Neural cell (in vitro differentiated cells): ENCODE measurements around the gene UBE2K.

Experiments used
- CTCF ChIP-seq: fragments of 450-650 bp; IDR thresholded peaks from 2 replicates; pipeline ENCODE4 v1.5.1; 2014; ENCODE audit warnings: antibody characterized with exemption, mild to moderate bottlenecking, moderate library complexity; ENCODE audit not compliant: poor library complexity, severe bottlenecking
- EP300 ChIP-seq: fragments of 450-650 bp; conservative IDR thresholded peaks from 2 replicates; pipeline ENCODE4 v1.6.1; 2014; ENCODE audit warnings: antibody characterized with exemption, mild to moderate bottlenecking, moderate library complexity; ENCODE audit not compliant: poor library complexity, severe bottlenecking
- EZH2 ChIP-seq: fragments of 200-600, 300-800 bp; shearing (Covaris generic), sonication (generic); IDR thresholded peaks from 2 replicates; pipeline ENCODE4 v1.6.1; 2014; ENCODE audit warnings: antibody characterized with exemption, low read length, borderline replicate concordance, mild to moderate bottlenecking; ENCODE audit not compliant: insufficient read depth, poor library complexity, severe bottlenecking
- MXI1 ChIP-seq: fragments of 450-650 bp; conservative IDR thresholded peaks from 2 replicates; pipeline ENCODE4 v1.6.1; 2014; ENCODE audit warnings: antibody characterized with exemption, mild to moderate bottlenecking; ENCODE audit not compliant: poor library complexity, severe bottlenecking
- POLR2AphosphoS5 ChIP-seq: IDR thresholded peaks from 2 replicates; pipeline ENCODE4 v1.6.1; 2012
- RAD21 ChIP-seq: fragments of 450-650 bp; conservative IDR thresholded peaks from 2 replicates; pipeline ENCODE4 v1.6.1; 2014; ENCODE audit warnings: antibody characterized with exemption, mild to moderate bottlenecking, moderate library complexity
- REST ChIP-seq: IDR thresholded peaks from 2 replicates; pipeline ENCODE4 v1.6.1; 2012; ENCODE audit warnings: borderline replicate concordance
- SMC3 ChIP-seq: fragments of 450-650 bp; conservative IDR thresholded peaks from 2 replicates; pipeline ENCODE4 v1.6.1; 2014; ENCODE audit warnings: antibody characterized with exemption, mild to moderate bottlenecking, moderate library complexity; ENCODE audit not compliant: poor library complexity
- TAF1 ChIP-seq: IDR thresholded peaks from 2 replicates; pipeline ENCODE4 v1.6.1; 2012; ENCODE audit warnings: low read depth

- TF ChIP-seq CTCF (no peak), MXI1 (no peak), EP300 (no peak), TAF1 (no peak), REST (no peak), POLR2AphosphoS5 (no peak), EZH2 (no peak), RAD21 (no peak), SMC3 (no peak)
Observed at GRCh38 chr4:39648213-39648612, 49.7 kb upstream of the UBE2K start.
